PFSK-1 (cell line): ENCODE data around the gene SLC27A4.

ENCODE experiments used
- FOXP2 ChIP-seq: optimal IDR thresholded peaks from 2 replicates; pipeline ENCODE3; 2011; ENCODE audit warnings: borderline replicate concordance, control low read depth, inconsistent platforms; ENCODE audit not compliant: insufficient read depth; ENCODE audit errors: extremely low read length, extremely low read depth
- POLR2AphosphoS5 ChIP-seq: IDR thresholded peaks from 2 replicates; pipeline ENCODE4 v1.6.1; 2012; ENCODE audit warnings: low read depth, mild to moderate bottlenecking, control low read depth, low read length, moderate library complexity
- SIN3A ChIP-seq: IDR thresholded peaks from 2 replicates; pipeline ENCODE4 v1.6.1; 2012; ENCODE audit warnings: mild to moderate bottlenecking, low read length, moderate library complexity, borderline replicate concordance; ENCODE audit not compliant: insufficient read depth
- TAF1 ChIP-seq: IDR thresholded peaks from 2 replicates; pipeline ENCODE4 v1.6.1; 2012; ENCODE audit warnings: low read length, control low read depth, borderline replicate concordance; ENCODE audit not compliant: insufficient read depth
- TF ChIP-seq, protein P1 (sequence below), 2 experiments: IDR thresholded peaks; 2 replicates each; pipeline versions ENCODE4 v1.6.1 to v1.8.0; 2011 to 2012; ENCODE audit warnings: low read depth in 2 of 2, low read length in 2 of 2, control low read depth in 1 of 2, inconsistent platforms in 1 of 2, mild to moderate bottlenecking in 1 of 2, moderate library complexity in 1 of 2; ENCODE audit not compliant: insufficient read depth in 1 of 2

Gene SLC27A4

DNA sequence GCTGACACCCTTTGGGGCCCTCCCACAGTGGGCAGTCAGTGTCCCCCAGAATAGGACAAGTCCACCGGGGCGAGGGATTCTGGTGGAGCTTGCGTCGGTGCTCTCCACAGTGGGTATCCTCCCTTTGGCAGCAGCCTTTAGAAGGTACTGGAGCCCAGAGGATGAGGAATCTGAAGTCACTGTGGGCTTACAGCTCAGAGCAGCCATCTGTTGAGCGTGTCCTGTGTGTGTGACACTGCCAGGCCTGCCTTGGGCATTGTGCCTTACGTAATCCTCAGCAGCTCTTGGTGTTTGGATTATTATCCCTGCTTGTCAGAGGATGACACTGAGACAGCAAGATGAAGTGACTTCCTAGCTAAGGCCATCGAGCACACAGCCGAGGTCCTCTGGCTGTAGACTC lies 43.5 kb downstream of the SLC27A4 start:
- TF ChIP-seq POLR2AphosphoS5 (no peak), TAF1 (no peak), SIN3A (no peak), FOXP2 (no peak)
- TF ChIP-seq, protein P1, sequence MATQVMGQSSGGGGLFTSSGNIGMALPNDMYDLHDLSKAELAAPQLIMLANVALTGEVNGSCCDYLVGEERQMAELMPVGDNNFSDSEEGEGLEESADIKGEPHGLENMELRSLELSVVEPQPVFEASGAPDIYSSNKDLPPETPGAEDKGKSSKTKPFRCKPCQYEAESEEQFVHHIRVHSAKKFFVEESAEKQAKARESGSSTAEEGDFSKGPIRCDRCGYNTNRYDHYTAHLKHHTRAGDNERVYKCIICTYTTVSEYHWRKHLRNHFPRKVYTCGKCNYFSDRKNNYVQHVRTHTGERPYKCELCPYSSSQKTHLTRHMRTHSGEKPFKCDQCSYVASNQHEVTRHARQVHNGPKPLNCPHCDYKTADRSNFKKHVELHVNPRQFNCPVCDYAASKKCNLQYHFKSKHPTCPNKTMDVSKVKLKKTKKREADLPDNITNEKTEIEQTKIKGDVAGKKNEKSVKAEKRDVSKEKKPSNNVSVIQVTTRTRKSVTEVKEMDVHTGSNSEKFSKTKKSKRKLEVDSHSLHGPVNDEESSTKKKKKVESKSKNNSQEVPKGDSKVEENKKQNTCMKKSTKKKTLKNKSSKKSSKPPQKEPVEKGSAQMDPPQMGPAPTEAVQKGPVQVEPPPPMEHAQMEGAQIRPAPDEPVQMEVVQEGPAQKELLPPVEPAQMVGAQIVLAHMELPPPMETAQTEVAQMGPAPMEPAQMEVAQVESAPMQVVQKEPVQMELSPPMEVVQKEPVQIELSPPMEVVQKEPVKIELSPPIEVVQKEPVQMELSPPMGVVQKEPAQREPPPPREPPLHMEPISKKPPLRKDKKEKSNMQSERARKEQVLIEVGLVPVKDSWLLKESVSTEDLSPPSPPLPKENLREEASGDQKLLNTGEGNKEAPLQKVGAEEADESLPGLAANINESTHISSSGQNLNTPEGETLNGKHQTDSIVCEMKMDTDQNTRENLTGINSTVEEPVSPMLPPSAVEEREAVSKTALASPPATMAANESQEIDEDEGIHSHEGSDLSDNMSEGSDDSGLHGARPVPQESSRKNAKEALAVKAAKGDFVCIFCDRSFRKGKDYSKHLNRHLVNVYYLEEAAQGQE (IDR thresholded peaks at IDR 0.05; ENCODE audit: insufficient read depth in 1 of 2, low read depth in 2 of 2, low read length in 2 of 2), result no peak

DNA sequence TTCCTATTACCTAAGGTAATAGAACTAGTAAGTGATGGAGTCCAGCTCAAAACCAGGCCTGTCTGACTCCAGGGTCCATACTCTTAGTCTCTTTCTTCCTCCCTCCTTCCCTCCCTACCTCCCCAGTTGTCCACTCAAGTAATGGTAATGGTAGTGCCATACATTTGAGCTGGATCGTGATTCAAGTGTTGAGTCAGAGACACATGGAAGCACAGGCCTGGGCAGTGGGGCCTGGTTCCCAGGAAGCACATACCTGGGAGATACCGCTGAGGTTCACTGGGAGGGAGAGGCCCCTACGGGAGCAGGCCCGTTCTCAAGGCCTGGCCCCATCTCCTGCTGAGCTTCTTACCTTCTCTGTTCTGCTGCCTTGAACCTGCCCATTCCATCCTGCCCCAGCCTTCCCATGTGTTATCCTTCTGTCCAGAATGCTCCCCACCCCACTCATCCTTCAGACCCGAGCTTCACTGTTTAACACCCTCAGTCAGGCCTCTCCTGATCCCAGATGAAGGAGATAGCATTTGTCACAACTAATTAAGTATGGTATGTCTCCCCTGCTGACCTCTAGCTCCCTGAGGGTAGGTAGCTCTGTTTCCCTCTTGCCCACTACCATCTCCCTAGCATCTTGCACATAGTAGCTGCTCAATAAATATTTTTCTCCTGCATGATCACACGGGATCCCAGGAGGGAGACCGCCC lies 44.6 kb downstream of the SLC27A4 start:
- no peak for TF ChIP-seq SIN3A
- TF ChIP-seq POLR2AphosphoS5, result no peak
- no peak for TF ChIP-seq TAF1
- TF ChIP-seq, protein P1 (IDR thresholded peaks at IDR 0.05; ENCODE audit: insufficient read depth in 1 of 2, low read depth in 2 of 2, low read length in 2 of 2), result no peak
- no peak for TF ChIP-seq FOXP2

DNA sequence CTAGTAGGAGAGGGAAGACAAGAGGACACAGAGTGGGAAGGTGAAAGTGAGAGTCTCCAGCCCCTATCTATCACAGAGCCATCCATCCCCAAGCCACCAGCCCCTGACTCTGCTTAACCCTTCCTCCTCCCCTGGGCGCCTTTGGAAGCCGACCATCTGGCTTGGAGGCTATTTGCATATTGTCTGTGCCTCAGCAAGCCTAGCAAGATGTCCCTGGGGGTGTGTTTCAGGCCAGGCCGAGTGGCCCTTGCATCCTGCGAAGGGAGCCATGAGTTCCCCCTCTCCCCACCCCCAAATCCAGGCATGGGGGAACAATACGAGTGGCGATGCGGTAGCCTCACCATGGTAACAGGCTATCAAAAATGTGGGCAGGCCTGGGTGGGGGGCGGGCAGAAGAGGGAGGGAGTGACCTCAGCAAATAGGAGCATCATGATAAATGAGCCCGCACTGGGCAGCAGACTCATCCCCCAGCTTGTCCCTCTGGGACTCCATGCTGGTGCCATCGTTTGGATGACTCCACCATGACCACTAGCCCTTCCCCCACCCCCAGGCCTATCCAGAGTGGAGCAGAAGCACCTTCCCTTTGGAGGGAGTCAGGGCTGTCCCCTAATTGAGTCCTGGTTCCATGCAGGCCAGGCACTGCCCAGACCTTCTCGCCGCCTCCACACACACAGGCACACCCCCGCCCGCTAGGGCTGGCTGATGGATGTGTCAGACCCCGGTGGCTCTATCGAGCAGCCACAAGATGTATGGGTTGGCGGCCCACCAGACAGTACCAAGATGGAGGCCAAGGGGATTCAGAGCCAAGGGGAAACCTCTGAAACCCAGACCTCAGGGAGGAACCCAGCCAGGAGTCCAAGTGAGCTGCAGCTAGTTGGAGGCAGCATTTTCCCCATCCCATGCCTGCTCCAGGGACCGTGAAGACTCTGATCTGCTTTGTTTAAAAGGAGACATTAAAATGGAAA lies 45.5 kb downstream of the SLC27A4 start:
- TF ChIP-seq POLR2AphosphoS5 (no peak), SIN3A (no peak), FOXP2 (no peak), TAF1 (no peak)
- TF ChIP-seq, protein P1 (IDR thresholded peaks at IDR 0.05; ENCODE audit: insufficient read depth in 1 of 2, low read depth in 2 of 2, low read length in 2 of 2), result no peak

DNA sequence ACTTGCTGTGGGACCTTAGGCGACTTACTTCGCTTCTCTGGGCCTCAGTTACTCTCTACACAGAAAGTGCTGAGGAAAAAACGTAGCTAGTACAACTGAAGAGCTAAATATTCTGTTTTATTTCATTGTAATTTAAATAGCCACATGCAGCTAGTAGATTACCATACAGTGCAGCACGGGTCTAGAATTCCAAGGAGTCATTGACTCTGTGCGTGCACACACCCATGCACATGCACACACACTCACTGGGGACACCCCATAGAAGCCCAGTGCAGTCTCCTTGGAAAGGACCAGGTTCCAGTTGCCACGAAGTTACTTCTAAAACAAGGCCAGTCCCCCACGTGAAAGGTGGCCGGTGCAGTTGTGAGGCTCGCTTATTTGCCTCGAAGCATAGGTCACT lies 47.8 kb downstream of the SLC27A4 start:
- TF ChIP-seq, protein P1 (IDR thresholded peaks at IDR 0.05; ENCODE audit: insufficient read depth in 1 of 2, low read depth in 2 of 2, low read length in 2 of 2), result no peak
- no peak for TF ChIP-seq POLR2AphosphoS5
- no peak for TF ChIP-seq FOXP2
- TF ChIP-seq TAF1, result no peak
- TF ChIP-seq SIN3A, result no peak
